Measurements from ENCODE around the gene NRARP.
A peak's percentile ranks its signal among the peaks of the same experiment; 100 is the strongest.
"Not testable (repeated sequence)": the region's sequence is repeated elsewhere in the genome, so short reads cannot be mapped to it uniquely, and the experiment has no call there.

The NRARP gene

DNA sequence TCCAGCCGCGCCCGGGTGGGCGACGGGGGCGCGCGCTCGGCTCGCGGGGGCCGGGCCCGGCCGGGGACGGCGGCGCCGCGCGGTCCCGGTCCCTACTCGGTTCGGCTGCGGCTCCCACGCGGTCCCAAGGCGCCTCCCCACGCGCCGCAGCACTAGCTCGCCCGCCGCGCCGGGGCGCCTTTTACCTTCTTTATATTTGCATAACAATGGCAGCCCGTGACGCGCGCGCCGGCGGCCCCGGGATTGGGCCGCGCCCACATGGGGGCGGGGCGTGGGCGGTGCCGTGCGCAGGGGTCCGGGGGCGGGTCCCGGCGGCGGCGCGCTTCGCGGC lies at the start of gene NRARP:
Gene NRARP, minus strand, starts transcription at position 154 of the 331 bp plus-strand sequence. CDS start 343 bp downstream, outside the sequence.
- Histone ChIP-seq H3K36me3 (ENCODE audit: control insufficient read depth in 5 of 5, insufficient read depth in 5 of 5, low read length in 5 of 5) (peaks cover 0 to 3% (median 0%) of the 10 kb centered on the region in 5 donors), H3K4me1 (ENCODE audit: control insufficient read depth in 5 of 5, insufficient read depth in 5 of 5, low read length in 5 of 5) (peaks cover 5 to 83% (median 64%) of the 10 kb centered on the region in 5 donors), H3K4me3 (ENCODE audit: low read depth in 1 of 5, low read length in 5 of 5) (peak within 1 kb of the TSS in 4 of 5 donors; percentile 61 to 92 (median 77)), H3K27me3 (ENCODE audit: control insufficient read depth in 5 of 5, insufficient read depth in 4 of 5, low read length in 5 of 5) (peaks cover 38 to 73% (median 68%) of the 10 kb centered on the region in 5 donors), H3K9ac (ENCODE audit: low read length in 5 of 5) (peak within 1 kb of the TSS in 2 of 5 donors; percentile 62 to 73), H3K9me3 (ENCODE audit: control insufficient read depth in 5 of 5, low read length in 5 of 5) (no peaks in the 10 kb centered on the region), H3K27ac (ENCODE audit: low read depth, low read length) (peak within 1 kb of the TSS; percentile 41)

DNA sequence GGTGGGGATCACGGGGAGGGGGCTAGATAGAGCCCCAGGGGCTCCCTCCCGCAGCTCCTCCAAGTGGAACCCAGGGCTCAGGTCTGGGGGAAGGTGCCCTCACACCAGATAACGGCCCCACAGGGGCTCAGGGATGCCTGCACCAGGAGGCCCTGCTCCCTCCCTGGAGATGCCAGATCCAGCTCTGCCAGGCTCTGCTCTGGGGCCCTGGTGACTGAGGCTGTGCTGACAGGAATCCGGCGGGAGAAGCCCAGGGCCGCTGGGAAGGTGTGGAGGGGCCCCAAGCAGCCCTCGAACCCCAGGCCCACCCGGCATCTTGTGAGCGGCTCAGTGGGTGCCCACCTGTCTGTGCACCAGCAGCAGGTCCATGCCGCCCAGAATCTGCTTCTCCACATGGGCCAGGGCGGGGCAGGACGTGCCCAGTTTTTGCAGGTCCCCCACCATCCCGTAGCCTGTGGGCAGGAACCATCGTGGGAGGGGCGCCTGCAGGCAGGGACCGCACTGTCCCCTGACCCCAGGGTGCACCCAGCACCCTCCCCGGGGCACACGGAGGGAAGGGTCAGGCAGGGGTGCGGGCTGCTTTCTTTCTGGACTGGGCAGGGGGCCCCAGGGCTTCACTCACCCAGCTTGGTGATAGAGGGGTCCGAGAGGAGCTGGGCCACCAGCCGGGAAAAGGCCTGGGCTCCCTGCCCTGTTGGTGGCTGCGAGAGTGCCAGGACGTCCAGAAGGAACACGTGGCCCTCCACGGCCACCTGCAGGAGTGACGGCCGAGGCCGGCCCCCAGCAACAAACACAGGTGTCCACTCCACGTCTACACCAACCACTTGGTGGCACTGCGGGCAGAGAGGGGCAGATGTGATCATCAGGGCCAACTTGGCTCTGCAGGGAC lies 48.9 kb upstream of the NRARP start:
- Histone ChIP-seq H3K36me3 (ENCODE audit: control insufficient read depth in 5 of 5, insufficient read depth in 5 of 5, low read length in 5 of 5) (peaks cover 0 to 30% (median 16%) of the 10 kb centered on the region in 5 donors), H3K27ac (ENCODE audit: low read depth, low read length) (no peak overlapping the region), H3K4me1 (ENCODE audit: control insufficient read depth in 5 of 5, insufficient read depth in 5 of 5, low read length in 5 of 5) (peaks cover 0 to 36% (median 8%) of the 10 kb centered on the region in 5 donors)

DNA sequence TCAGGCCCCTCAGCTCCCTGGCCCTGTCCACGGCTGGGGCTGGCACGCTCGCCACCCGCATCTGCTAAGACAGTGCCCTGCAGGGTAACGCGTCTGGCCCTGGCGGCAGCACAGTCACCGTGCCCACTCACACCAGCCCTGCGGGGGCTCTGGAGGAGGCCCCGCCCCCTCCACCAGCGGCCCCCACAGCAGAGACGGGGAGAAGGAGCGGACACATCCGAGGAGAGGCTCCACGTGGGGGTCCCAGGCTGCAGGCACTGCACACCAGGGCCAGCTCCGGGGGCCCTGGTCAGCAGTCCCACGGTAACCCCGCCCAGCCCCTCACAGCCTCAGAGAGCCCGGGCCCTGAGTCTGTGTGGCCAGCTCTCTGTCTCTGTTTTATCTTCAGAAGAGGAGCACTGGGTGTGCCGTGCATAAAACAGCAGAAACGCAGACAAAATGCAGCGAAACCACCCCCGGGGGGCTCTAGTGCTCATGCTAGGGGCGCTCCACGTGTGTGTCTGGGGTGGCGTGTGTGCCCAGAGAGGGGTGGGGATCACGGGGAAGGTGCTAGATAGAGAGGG lies 47.5 kb upstream of the NRARP start:
- no peak overlapping the region for H3K9ac ChIP-seq (ENCODE audit: low read length in 5 of 5)
- no peaks in the 10 kb centered on the region for H3K27me3 ChIP-seq (ENCODE audit: control insufficient read depth in 5 of 5, insufficient read depth in 4 of 5, low read length in 5 of 5)
- peaks cover 0 to 34% (median 17%) of the 10 kb centered on the region in 5 donors for H3K36me3 ChIP-seq (ENCODE audit: control insufficient read depth in 5 of 5, insufficient read depth in 5 of 5, low read length in 5 of 5)
- H3K9me3 ChIP-seq (ENCODE audit: control insufficient read depth in 5 of 5, low read length in 5 of 5) = peaks cover 3 to 10% (median 8%) of the 10 kb centered on the region in 5 donors
- no peak overlapping the region for H3K4me3 ChIP-seq (ENCODE audit: low read depth in 1 of 5, low read length in 5 of 5)
- H3K4me1 ChIP-seq (ENCODE audit: control insufficient read depth in 5 of 5, insufficient read depth in 5 of 5, low read length in 5 of 5) = peaks cover 0 to 30% (median 6%) of the 10 kb centered on the region in 5 donors
- H3K27ac ChIP-seq (ENCODE audit: low read depth, low read length) = no peak overlapping the region

More for the DNA sequence above, 48.9 kb upstream of the NRARP start:
- Histone ChIP-seq H3K4me3 (ENCODE audit: low read depth in 1 of 5, low read length in 5 of 5) (no peak overlapping the region), H3K9me3 (ENCODE audit: control insufficient read depth in 5 of 5, low read length in 5 of 5) (peaks cover 3 to 18% (median 10%) of the 10 kb centered on the region in 5 donors), H3K27me3 (ENCODE audit: control insufficient read depth in 5 of 5, insufficient read depth in 4 of 5, low read length in 5 of 5) (no peaks in the 10 kb centered on the region), H3K9ac (ENCODE audit: low read length in 5 of 5) (no peak overlapping the region)

DNA sequence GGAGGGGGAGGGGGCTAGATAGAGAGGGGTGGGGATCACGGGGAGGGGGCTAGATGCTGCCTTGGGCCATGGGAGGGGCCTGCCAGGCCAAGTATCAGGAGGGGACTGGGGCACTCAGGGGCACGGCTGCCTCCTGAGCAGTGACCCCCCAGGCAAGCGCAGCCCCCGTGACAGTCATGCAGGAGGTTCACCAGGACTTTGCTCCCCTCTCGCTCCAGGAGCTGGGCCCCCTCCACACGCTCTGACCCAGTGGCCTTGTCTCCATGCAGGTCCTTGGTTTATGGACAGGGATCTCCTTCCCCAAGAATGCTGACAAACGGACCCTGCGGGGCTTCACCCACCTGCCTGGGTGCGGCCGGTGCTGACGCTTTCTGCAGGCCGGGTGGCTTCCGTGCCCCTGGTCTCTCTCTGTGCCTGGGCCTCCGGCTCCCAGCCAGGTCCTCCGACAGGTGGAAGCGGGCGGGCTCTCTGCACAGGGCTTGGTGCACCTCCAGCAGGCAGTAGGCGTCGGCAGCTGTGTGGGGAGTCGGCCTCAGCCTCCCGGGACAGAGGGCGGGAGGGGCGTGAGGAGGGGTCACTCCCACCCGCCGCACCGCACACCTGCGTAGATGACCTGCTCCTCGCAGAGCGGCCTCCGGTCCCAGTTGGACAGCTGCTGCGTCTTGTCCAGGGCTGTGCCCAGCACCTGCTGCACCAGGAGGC lies 46.8 kb upstream of the NRARP start:
- peaks cover 3 to 10% (median 8%) of the 10 kb centered on the region in 5 donors for H3K9me3 ChIP-seq (ENCODE audit: control insufficient read depth in 5 of 5, low read length in 5 of 5)
- no peak overlapping the region for H3K4me3 ChIP-seq (ENCODE audit: low read depth in 1 of 5, low read length in 5 of 5)
- no peak overlapping the region for H3K9ac ChIP-seq (ENCODE audit: low read length in 5 of 5)
- no peak overlapping the region for H3K27ac ChIP-seq (ENCODE audit: low read depth, low read length)
- H3K27me3 ChIP-seq (ENCODE audit: control insufficient read depth in 5 of 5, insufficient read depth in 4 of 5, low read length in 5 of 5) = no peaks in the 10 kb centered on the region
- peaks cover 0 to 39% (median 20%) of the 10 kb centered on the region in 5 donors for H3K36me3 ChIP-seq (ENCODE audit: control insufficient read depth in 5 of 5, insufficient read depth in 5 of 5, low read length in 5 of 5)
- peaks cover 0 to 23% (median 0%) of the 10 kb centered on the region in 5 donors for H3K4me1 ChIP-seq (ENCODE audit: control insufficient read depth in 5 of 5, insufficient read depth in 5 of 5, low read length in 5 of 5)

- H3K27me3 ChIP-seq (ENCODE audit: control insufficient read depth in 5 of 5, insufficient read depth in 4 of 5, low read length in 5 of 5) = no peaks in the 10 kb centered on the region
- H3K9me3 ChIP-seq (ENCODE audit: control insufficient read depth in 5 of 5, low read length in 5 of 5) = peaks cover 3 to 14% (median 8%) of the 10 kb centered on the region in 5 donors
- H3K27ac ChIP-seq (ENCODE audit: low read depth, low read length) = no peak overlapping the region
- no peak overlapping the region for H3K9ac ChIP-seq (ENCODE audit: low read length in 5 of 5)
- peaks cover 0 to 13% (median 0%) of the 10 kb centered on the region in 5 donors for H3K4me1 ChIP-seq (ENCODE audit: control insufficient read depth in 5 of 5, insufficient read depth in 5 of 5, low read length in 5 of 5)
- H3K4me3 ChIP-seq (ENCODE audit: low read depth in 1 of 5, low read length in 5 of 5) = no peak overlapping the region
- H3K36me3 ChIP-seq (ENCODE audit: control insufficient read depth in 5 of 5, insufficient read depth in 5 of 5, low read length in 5 of 5) = peaks cover 0 to 39% (median 20%) of the 10 kb centered on the region in 5 donors
These were observed 45.9 kb upstream of the NRARP start for GRCh38 chr9:137347928-137348327.

GRCh38 chr9:137342482-137342881 lies 40.4 kb upstream of the NRARP start:
- Histone ChIP-seq H3K9ac (ENCODE audit: low read length in 5 of 5) (no peak overlapping the region), H3K27me3 (ENCODE audit: control insufficient read depth in 5 of 5, insufficient read depth in 4 of 5, low read length in 5 of 5) (no peaks in the 10 kb centered on the region), H3K9me3 (ENCODE audit: control insufficient read depth in 5 of 5, low read length in 5 of 5) (peaks cover 3 to 19% (median 11%) of the 10 kb centered on the region in 5 donors), H3K4me1 (ENCODE audit: control insufficient read depth in 5 of 5, insufficient read depth in 5 of 5, low read length in 5 of 5) (peaks cover 0 to 7% (median 0%) of the 10 kb centered on the region in 5 donors), H3K36me3 (ENCODE audit: control insufficient read depth in 5 of 5, insufficient read depth in 5 of 5, low read length in 5 of 5) (peaks cover 0 to 19% (median 9%) of the 10 kb centered on the region in 5 donors), H3K4me3 (ENCODE audit: low read depth in 1 of 5, low read length in 5 of 5) (no peak overlapping the region), H3K27ac (ENCODE audit: low read depth, low read length) (no peak overlapping the region)

DNA sequence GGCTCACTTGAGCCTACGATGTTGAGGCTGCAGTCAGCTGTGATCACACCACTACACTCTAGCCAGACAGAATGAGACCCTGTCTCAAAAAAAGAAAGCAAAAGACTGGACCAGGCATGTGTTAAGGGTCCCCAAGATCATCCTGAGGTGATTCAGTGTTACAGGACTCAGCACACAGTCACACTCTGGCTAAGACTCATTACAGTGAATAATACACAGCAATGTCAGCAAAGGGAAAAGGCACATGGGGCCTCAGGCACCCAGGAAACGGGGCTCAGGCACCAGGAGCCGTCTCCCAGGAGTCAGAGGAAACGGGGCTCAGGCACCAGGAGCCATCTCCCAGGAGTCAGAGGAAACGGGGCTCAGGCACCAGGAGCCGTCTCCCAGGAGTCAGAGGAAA lies 39.2 kb upstream of the NRARP start:
- Histone ChIP-seq H3K27me3 (ENCODE audit: control insufficient read depth in 5 of 5, insufficient read depth in 4 of 5, low read length in 5 of 5) (no peaks in the 10 kb centered on the region), H3K9ac (ENCODE audit: low read length in 5 of 5) (no peak overlapping the region), H3K9me3 (ENCODE audit: control insufficient read depth in 5 of 5, low read length in 5 of 5) (peaks cover under 1 to 15% (median 5%) of the 10 kb centered on the region in 5 donors), H3K36me3 (ENCODE audit: control insufficient read depth in 5 of 5, insufficient read depth in 5 of 5, low read length in 5 of 5) (peaks cover 0 to 9% (median 2%) of the 10 kb centered on the region in 5 donors), H3K4me3 (ENCODE audit: low read depth in 1 of 5, low read length in 5 of 5) (no peak overlapping the region), H3K4me1 (ENCODE audit: control insufficient read depth in 5 of 5, insufficient read depth in 5 of 5, low read length in 5 of 5) (peaks cover 0 to 7% (median 0%) of the 10 kb centered on the region in 5 donors), H3K27ac (ENCODE audit: low read depth, low read length) (no peak overlapping the region)

DNA sequence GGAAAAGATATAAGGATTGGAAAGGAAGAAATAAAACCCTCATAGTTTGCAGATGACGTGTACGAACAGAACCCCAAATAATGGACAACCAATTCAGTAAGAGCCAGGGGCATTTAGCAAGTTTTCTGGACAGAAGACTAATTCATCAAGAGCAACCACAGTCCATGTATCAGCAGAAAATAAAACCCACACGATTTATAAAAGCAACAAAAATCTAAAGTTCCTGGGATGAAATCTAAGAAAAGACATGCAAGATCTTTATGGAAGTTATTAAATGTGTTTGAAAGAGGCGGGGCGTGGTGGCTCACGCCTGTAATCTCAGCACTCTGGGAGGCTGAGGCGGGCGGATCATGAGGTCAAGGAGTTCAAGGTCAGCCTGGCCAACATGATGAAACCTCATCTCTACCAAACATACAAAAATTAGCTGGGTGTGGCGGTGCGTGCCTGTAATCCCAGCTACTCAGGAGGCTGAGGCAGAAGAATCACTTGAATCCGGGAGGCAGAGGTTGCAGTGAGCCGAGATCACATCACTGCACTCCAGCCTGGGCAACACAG lies 37.9 kb upstream of the NRARP start:
- not testable (repeated sequence) for H3K27ac ChIP-seq (ENCODE audit: low read depth, low read length); H3K4me3 ChIP-seq (ENCODE audit: low read depth in 1 of 5, low read length in 5 of 5); H3K36me3 ChIP-seq (ENCODE audit: control insufficient read depth in 5 of 5, insufficient read depth in 5 of 5, low read length in 5 of 5); H3K27me3 ChIP-seq (ENCODE audit: control insufficient read depth in 5 of 5, insufficient read depth in 4 of 5, low read length in 5 of 5); H3K9ac ChIP-seq (ENCODE audit: low read length in 5 of 5); H3K4me1 ChIP-seq (ENCODE audit: control insufficient read depth in 5 of 5, insufficient read depth in 5 of 5, low read length in 5 of 5)
- peaks cover 3 to 19% (median 9%) of the 10 kb centered on the region in 5 donors for H3K9me3 ChIP-seq (ENCODE audit: control insufficient read depth in 5 of 5, low read length in 5 of 5)

GRCh38 chr9:137339045-137339907 lies 37.2 kb upstream of the NRARP start:
- peaks cover 0 to 7% (median 0%) of the 10 kb centered on the region in 5 donors for H3K4me1 ChIP-seq (ENCODE audit: control insufficient read depth in 5 of 5, insufficient read depth in 5 of 5, low read length in 5 of 5)
- no peak overlapping the region for H3K9ac ChIP-seq (ENCODE audit: low read length in 5 of 5)
- H3K9me3 ChIP-seq (ENCODE audit: control insufficient read depth in 5 of 5, low read length in 5 of 5) = peaks cover 3 to 19% (median 9%) of the 10 kb centered on the region in 5 donors
- H3K27ac ChIP-seq (ENCODE audit: low read depth, low read length) = no peak overlapping the region
- peaks cover 0 to 6% (median 0%) of the 10 kb centered on the region in 5 donors for H3K36me3 ChIP-seq (ENCODE audit: control insufficient read depth in 5 of 5, insufficient read depth in 5 of 5, low read length in 5 of 5)
- H3K27me3 ChIP-seq (ENCODE audit: control insufficient read depth in 5 of 5, insufficient read depth in 4 of 5, low read length in 5 of 5) = no peaks in the 10 kb centered on the region
- H3K4me3 ChIP-seq (ENCODE audit: low read depth in 1 of 5, low read length in 5 of 5) = no peak overlapping the region

All from subcutaneous abdominal adipose tissue (tissue), 5 donors.